Nucleus accumbens (tissue), 56 donors: ENCODE data around the gene ATRN.

Experiments
- DNase-seq, 56 donors: peaks; one replicate each; lab custom pipeline; 2025; lab: John Stamatoyannopoulos, UW

The ATRN gene

GRCh38 chr20:3687655-3688054 lies 216.8 kb downstream of the ATRN start:
- DNase-seq = peak in 5 of 56 donors; percentile 13 to 41 (median 36)

- no peak for DNase-seq
These were observed 219.2 kb downstream of the ATRN start for GRCh38 chr20:3689978-3690377.

GRCh38 chr20:3690413-3690812 lies 219.6 kb downstream of the ATRN start:
- DNase-seq = no peak

GRCh38 chr20:3691306-3691705 lies 220.5 kb downstream of the ATRN start:
- no peak for DNase-seq

GRCh38 chr20:3691897-3692296 lies 221.1 kb downstream of the ATRN start:
- DNase-seq = no peak

- DNase-seq = no peak
These were observed 222.0 kb downstream of the ATRN start for GRCh38 chr20:3692706-3693294.

- DNase-seq = no peak
These were observed 222.6 kb downstream of the ATRN start for GRCh38 chr20:3693376-3693775.

GRCh38 chr20:3694864-3695263 lies 224.0 kb downstream of the ATRN start:
- no peak for DNase-seq

GRCh38 chr20:3696200-3696599 lies 225.4 kb downstream of the ATRN start:
- no peak for DNase-seq

- DNase-seq = no peak
These were observed 226.1 kb downstream of the ATRN start for GRCh38 chr20:3696745-3697587.

GRCh38 chr20:3697588-3698305 lies 226.9 kb downstream of the ATRN start:
- DNase-seq = no peak

GRCh38 chr20:3698591-3699001 lies 227.8 kb downstream of the ATRN start:
- DNase-seq = no peak

- DNase-seq = no peak
These were observed 228.2 kb downstream of the ATRN start for GRCh38 chr20:3699037-3699436.
